Natural killer cell (primary cell): Measurements from ENCODE around the gene ARHGAP33. TPM values are rescaled to one million over a fixed set of nuclear protein-coding genes. Genes with fewer than 3 reads are reported as not detected.

ENCODE experiments used
- ATAC-seq, 3 donors: fragments of 150-1000 bp in 2 of 3; fragments of 200-7000 bp in 1 of 3; cut with Tn5 transposase; 1 replicate in 1 of 3; 2 replicates in 2 of 3; pipeline ENCODE4 v1.10.0; 2021; ENCODE audit warnings: mild to moderate bottlenecking in 2 of 3, moderate library complexity in 2 of 3
- DNase-seq, 2 donors: peaks; one replicate each; pipeline versions ENCODE4 v3.0.0 to v3.0.0-alpha.2; 2013 to 2021; ENCODE audit warnings: mixed read lengths in 1 of 2
- H3K27ac ChIP-seq: one replicate; pipeline ENCODE4 v1.5.1; 2013; ENCODE audit warnings: mild to moderate bottlenecking, low read length
- H3K27me3 ChIP-seq: one replicate; pipeline ENCODE4 v1.6.1; 2013; ENCODE audit warnings: low read length; ENCODE audit not compliant: control insufficient read depth, insufficient read depth
- H3K36me3 ChIP-seq: one replicate; pipeline ENCODE4 v1.6.1; 2013; ENCODE audit warnings: low read length; ENCODE audit not compliant: control insufficient read depth, insufficient read depth
- H3K4me1 ChIP-seq: one replicate; pipeline ENCODE4 v1.6.1; 2013; ENCODE audit warnings: low read length; ENCODE audit not compliant: control insufficient read depth, insufficient read depth
- H3K4me3 ChIP-seq: one replicate; pipeline ENCODE4 v1.5.1; 2013; ENCODE audit warnings: low read length
- H3K9me3 ChIP-seq: one replicate; pipeline ENCODE4 v1.6.1; 2013; ENCODE audit warnings: low read length; ENCODE audit not compliant: control insufficient read depth, insufficient read depth
- H3K27ac Mint-ChIP-seq, 2 donors: one replicate each; pipeline ENCODE4 v1.8.0; 2022; ENCODE audit warnings: mild to moderate bottlenecking in 2 of 2, mixed read lengths in 2 of 2, moderate library complexity in 1 of 2
- H3K27me3 Mint-ChIP-seq, 2 donors: one replicate each; pipeline ENCODE4 v1.8.0; 2022; ENCODE audit warnings: low read depth in 2 of 2, mixed read lengths in 2 of 2
- H3K36me3 Mint-ChIP-seq: one replicate; pipeline ENCODE4 v1.8.0; 2022; ENCODE audit warnings: mixed read lengths
- H3K4me1 Mint-ChIP-seq, 2 donors: one replicate each; pipeline ENCODE4 v1.8.0; 2022; ENCODE audit warnings: mixed read lengths in 2 of 2
- H3K4me3 Mint-ChIP-seq: one replicate; pipeline ENCODE4 v1.8.0; 2022; ENCODE audit warnings: mild to moderate bottlenecking, moderate library complexity, mixed read lengths
- H3K9me3 Mint-ChIP-seq, 2 donors: one replicate each; pipeline ENCODE4 v1.8.0; 2022; ENCODE audit warnings: mixed read lengths in 2 of 2
- WGBS: methylation state at CpG from one replicate; pipeline ENCODE4 v1.1.7; 2013; ENCODE audit warnings: missing lambda C conversion rate; ENCODE audit not compliant: insufficient coverage; 5-methylcytosine and 5-hydroxymethylcytosine counted together
- intact Hi-C: fragments of 100-400 bp; cut with micrococcal nuclease; formaldehyde crosslinking; loops from one replicate; pipeline ENCODE4 v1.14.2; 2022
- total RNA-seq, 4 donors: library from RNA; stranded (reverse); fragments of 120-200 nt in 1 of 4; gene quantifications; one replicate each; pipeline versions ENCODE4 v1.2.3 to v1.2.4, GENCODE V29; 2013 to 2022
- TF ChIP-seq, protein P1 (sequence below): fragments of 200-600 bp; IDR thresholded peaks from one replicate; pipeline ENCODE4 v1.8.0; 2022; ENCODE audit warnings: antibody characterized with exemption

ARHGAP33 gene
- total RNA-seq, 3 donors from 2014 or later (not counting 1 experiment from before 2014, with no cell fraction given): 34.4 to 39.3 (median 37.5) TPM

DNA sequence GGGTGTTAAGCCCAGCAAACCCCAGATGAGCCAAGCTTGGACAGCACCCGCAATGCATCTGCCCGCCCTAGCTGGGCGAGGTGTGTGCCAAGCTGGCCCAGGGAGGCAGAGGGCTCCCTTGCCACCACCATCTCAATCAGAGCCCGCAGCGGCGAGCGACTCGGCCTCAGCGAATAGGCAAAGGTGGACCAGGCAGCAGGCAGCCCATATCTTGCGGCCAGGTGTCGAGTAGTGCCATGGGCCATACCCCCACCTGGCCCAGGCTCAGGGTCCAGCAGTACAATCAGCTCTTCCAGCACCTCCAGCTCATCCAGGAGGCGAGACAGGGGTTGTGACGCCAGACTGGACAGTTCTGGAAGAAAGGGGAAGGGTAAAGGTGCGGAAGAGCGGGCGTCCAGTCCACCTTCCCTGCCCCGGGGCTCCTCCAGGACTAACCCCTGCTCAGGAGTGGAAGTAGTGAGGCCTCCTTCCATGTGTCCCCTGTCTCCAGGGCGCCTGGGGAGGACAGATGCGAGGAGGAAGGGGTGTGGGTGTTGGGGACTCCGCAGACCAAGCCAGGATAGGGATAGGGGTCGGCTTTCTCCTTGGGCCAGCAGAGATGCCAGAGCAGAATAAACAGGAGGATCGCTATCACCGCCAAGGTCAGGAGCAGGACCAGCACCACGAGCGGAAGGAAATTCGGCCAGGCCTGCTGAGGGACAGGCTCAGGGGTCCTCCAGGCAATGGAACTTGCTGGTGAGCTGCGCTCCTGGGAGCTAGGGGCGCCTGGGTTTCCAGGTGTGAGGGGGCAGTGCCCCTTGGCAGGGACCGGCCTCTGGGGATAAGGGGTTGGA is 35.9 kb upstream of the ARHGAP33 start:
- ATAC-seq: no peak
- peak overlapping the region; percentile 49 for H3K4me3 Mint-ChIP-seq
- no peaks in the 10 kb centered on the region for H3K36me3 Mint-ChIP-seq
- no peak overlapping the region for H3K27ac ChIP-seq
- H3K4me1 Mint-ChIP-seq: peaks cover 19 to 47% of the 10 kb centered on the region in 2 donors
- H3K27ac Mint-ChIP-seq: no peak overlapping the region
- H3K9me3 ChIP-seq: no peaks in the 10 kb centered on the region
- TF ChIP-seq, protein P1, sequence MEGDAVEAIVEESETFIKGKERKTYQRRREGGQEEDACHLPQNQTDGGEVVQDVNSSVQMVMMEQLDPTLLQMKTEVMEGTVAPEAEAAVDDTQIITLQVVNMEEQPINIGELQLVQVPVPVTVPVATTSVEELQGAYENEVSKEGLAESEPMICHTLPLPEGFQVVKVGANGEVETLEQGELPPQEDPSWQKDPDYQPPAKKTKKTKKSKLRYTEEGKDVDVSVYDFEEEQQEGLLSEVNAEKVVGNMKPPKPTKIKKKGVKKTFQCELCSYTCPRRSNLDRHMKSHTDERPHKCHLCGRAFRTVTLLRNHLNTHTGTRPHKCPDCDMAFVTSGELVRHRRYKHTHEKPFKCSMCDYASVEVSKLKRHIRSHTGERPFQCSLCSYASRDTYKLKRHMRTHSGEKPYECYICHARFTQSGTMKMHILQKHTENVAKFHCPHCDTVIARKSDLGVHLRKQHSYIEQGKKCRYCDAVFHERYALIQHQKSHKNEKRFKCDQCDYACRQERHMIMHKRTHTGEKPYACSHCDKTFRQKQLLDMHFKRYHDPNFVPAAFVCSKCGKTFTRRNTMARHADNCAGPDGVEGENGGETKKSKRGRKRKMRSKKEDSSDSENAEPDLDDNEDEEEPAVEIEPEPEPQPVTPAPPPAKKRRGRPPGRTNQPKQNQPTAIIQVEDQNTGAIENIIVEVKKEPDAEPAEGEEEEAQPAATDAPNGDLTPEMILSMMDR: no peak
- H3K27me3 ChIP-seq: no peaks in the 10 kb centered on the region
- intact Hi-C loops: loop anchor here (1.0 to 10.0 kb wide), 3 partner anchors 22 to 165 kb away; partner anchors contain the start of genes ARHGAP33, HCST, NFKBID and TYROBP
- peaks cover 37% of the 10 kb centered on the region for H3K36me3 ChIP-seq
- no peaks in the 10 kb centered on the region for H3K27me3 Mint-ChIP-seq
- H3K9me3 Mint-ChIP-seq: no peaks in the 10 kb centered on the region
- H3K4me3 ChIP-seq: peak overlapping the region; percentile 67
- H3K4me1 ChIP-seq: peaks cover 47% of the 10 kb centered on the region
- WGBS: 91% methylated on average over 28 of the region's 29 CpGs
- peak in 1 of 2 donors; percentile 19 for DNase-seq

DNA sequence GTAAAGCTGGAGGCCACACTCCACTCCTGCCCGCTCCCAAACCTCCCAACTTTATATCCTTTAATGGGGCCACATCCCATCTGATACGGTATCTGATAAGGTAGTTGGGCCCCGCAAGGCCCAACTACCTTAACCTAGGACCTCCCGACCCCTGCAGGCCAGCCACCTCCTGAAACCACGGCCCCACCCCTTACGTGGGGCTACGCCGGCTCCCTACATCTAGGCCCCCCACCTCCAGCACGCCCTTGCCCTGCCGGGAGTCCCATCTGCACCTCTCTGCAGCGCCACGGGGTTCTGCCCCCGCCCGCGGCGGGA is 35.3 kb upstream of the ARHGAP33 start:
- intact Hi-C loops: loop anchor here (1.0 to 10.0 kb wide), 3 partner anchors 23 to 165 kb away; partner anchors contain the start of genes ARHGAP33, HCST, NFKBID and TYROBP
- DNase-seq: no peak
- ATAC-seq: peak; percentile 0 to 1 (median 1)
- Histone ChIP-seq H3K4me3 (peak overlapping the region; percentile 67), H3K36me3 (peaks cover 34% of the 10 kb centered on the region), H3K27me3 (no peaks in the 10 kb centered on the region), H3K4me1 (peaks cover 50% of the 10 kb centered on the region), H3K9me3 (no peaks in the 10 kb centered on the region), H3K27ac (peak overlapping the region; percentile 44)
- H3K9me3 Mint-ChIP-seq: no peaks in the 10 kb centered on the region
- 7% methylated on average over 16 of the region's 16 CpGs for WGBS
- peaks cover 23 to 53% of the 10 kb centered on the region in 2 donors for H3K4me1 Mint-ChIP-seq
- no peaks in the 10 kb centered on the region for H3K27me3 Mint-ChIP-seq
- TF ChIP-seq, protein P1: no peak
- H3K36me3 Mint-ChIP-seq: no peaks in the 10 kb centered on the region
- peak overlapping the region; percentile 94 for H3K4me3 Mint-ChIP-seq
- peak overlapping the region in 1 of 2 donors; percentile 99 for H3K27ac Mint-ChIP-seq

DNA sequence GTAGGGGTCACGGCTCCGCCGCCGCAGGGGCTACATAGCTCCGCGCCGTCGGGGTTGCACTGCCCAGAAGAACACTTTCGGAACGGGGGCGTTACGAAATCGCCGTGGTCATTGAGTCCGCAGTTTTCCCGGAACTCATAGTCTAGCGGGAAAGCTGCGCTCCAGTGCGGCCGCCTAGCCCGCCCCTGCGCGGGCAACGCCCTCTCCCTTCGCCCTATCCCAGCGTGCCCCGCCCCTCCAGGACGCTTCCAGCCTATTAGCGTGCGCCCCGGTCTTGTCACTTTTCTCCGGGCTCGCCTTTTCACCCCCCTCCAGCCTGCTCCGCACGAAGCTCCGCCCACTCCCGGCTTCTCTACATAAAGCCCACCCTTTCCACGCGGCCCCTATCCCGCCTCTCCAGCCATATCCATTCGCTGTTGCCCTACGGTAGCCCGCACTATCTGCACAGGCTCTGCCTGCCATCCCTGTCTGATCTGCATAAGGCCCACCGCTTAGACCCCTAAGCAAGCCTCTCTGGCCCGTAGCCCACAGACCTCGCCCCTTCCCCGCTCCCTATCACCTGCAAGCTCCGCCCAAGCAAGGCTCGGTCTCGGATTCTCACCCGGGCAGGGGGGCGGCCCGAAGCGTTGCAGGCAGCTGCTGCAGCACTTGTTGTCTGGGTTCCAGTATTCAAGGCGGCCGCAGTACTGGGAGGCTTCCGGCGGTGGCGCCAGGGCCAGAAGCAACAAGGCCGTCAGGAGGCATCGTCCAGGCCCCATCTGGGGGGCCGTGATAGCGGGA is 34.8 kb upstream of the ARHGAP33 start:
- no peaks in the 10 kb centered on the region for H3K9me3 Mint-ChIP-seq
- no peaks in the 10 kb centered on the region for H3K27me3 ChIP-seq
- H3K36me3 ChIP-seq: peaks cover 30% of the 10 kb centered on the region
- peaks cover 28 to 54% of the 10 kb centered on the region in 2 donors for H3K4me1 Mint-ChIP-seq
- WGBS: under 1% methylated on average over 63 of the region's 63 CpGs
- ATAC-seq (peak; percentile 66 to 84 (median 69)), DNase-seq (peak; percentile 91 to 97)
- H3K27ac Mint-ChIP-seq: peak overlapping the region; percentile 96 to 99
- H3K4me3 ChIP-seq: peak overlapping the region; percentile 67
- peak overlapping the region; percentile 94 for H3K4me3 Mint-ChIP-seq
- H3K27me3 Mint-ChIP-seq: no peaks in the 10 kb centered on the region
- H3K9me3 ChIP-seq: no peaks in the 10 kb centered on the region
- TF ChIP-seq, protein P1: no peak
- H3K27ac ChIP-seq: peak overlapping the region; percentile 62
- H3K36me3 Mint-ChIP-seq: no peaks in the 10 kb centered on the region
- intact Hi-C loops: loop anchor here (1.0 to 10.0 kb wide), 3 partner anchors 23 to 164 kb away; partner anchors contain the start of genes ARHGAP33, HCST, NFKBID and TYROBP
- H3K4me1 ChIP-seq: peaks cover 51% of the 10 kb centered on the region
